Colonic mucosa (tissue), 4 donors: ENCODE results near the gene PNMA8A. TPM values are rescaled to one million over a fixed set of nuclear protein-coding genes. Genes with fewer than 3 reads are reported as not detected.
"Not testable (repeated sequence)": the region's sequence is repeated elsewhere in the genome, so short reads cannot be mapped to it uniquely, and the experiment has no call there.

Source experiments
- DNase-seq: peaks from one replicate; pipeline ENCODE4 v3.0.0-alpha.2; 2020
- H3K27ac ChIP-seq: fragments of 200-600 bp; one replicate; pipeline ENCODE4 v1.8.0; 2021
- H3K27me3 ChIP-seq: fragments of 200-600 bp; one replicate; pipeline ENCODE4 v1.8.0; 2021
- H3K36me3 ChIP-seq: fragments of 200-600 bp; one replicate; pipeline ENCODE4 v1.8.0; 2021
- H3K4me1 ChIP-seq: fragments of 200-600 bp; one replicate; pipeline ENCODE4 v1.8.0; 2021; ENCODE audit warnings: mild to moderate bottlenecking
- H3K4me3 ChIP-seq: fragments of 200-600 bp; one replicate; pipeline ENCODE4 v1.8.0; 2021
- H3K9ac ChIP-seq, 2 donors: one replicate each; pipeline ENCODE4 v1.7.0; 2013; ENCODE audit warnings: control low read depth in 2 of 2, low read depth in 2 of 2, low read length in 2 of 2
- H3K9me3 ChIP-seq: fragments of 200-600 bp; one replicate; pipeline ENCODE4 v1.8.0; 2021
- CTCF ChIP-seq: fragments of 200-600 bp; IDR thresholded peaks from one replicate; pipeline ENCODE4 v1.8.0; 2022; ENCODE audit warnings: antibody characterized with exemption, mild to moderate bottlenecking
- intact Hi-C: fragments of 100-400 bp; cut with DNase I; formaldehyde crosslinking; loops from one replicate; pipeline ENCODE4 v1.14.1; 2022
- total RNA-seq, 2 donors: library from RNA; stranded (reverse); fragmentation: NEBNext Ultra II Directional in 1 of 2; extraction: Animal tissue kit (Norgen Biotek cat#: 25700) in 1 of 2; gene quantifications; one replicate each; pipeline ENCODE4 v1.2.1, GENCODE V29; 2021
- donor health status: healthy.
- donor health status: DM: no; HTN: no; CAD: no.
- donor health status: DM: no; HTN: no; CAD: no.

Gene PNMA8A
- total RNA-seq, 2 donors from 2014 or later, result 0.35 to 1.2 TPM

GRCh38 chr19:46502891-46503290 is 31.5 kb upstream of the PNMA8A start:
- H3K27me3 ChIP-seq, result no peaks in the 10 kb centered on the region
- intact Hi-C loops, result no loop called here
- no peak for TF ChIP-seq CTCF
- no peak overlapping the region for H3K4me3 ChIP-seq
- DNase-seq, result no peak
- H3K27ac ChIP-seq, result no peak overlapping the region
- H3K9ac ChIP-seq, result no peak overlapping the region
- H3K36me3 ChIP-seq, result no peaks in the 10 kb centered on the region
- no peaks in the 10 kb centered on the region for H3K4me1 ChIP-seq
- H3K9me3 ChIP-seq, result no peaks in the 10 kb centered on the region

GRCh38 chr19:46499692-46500091 is 28.3 kb upstream of the PNMA8A start:
- Histone ChIP-seq H3K4me3 (no peak overlapping the region), H3K4me1 (no peaks in the 10 kb centered on the region), H3K36me3 (no peaks in the 10 kb centered on the region), H3K27ac (no peak overlapping the region), H3K27me3 (no peaks in the 10 kb centered on the region), H3K9me3 (no peaks in the 10 kb centered on the region), H3K9ac (no peak overlapping the region)
- TF ChIP-seq CTCF, result no peak
- no peak for DNase-seq
- intact Hi-C loops, result no loop called here

- Histone ChIP-seq H3K9me3 (no peaks in the 10 kb centered on the region), H3K36me3 (no peaks in the 10 kb centered on the region), H3K27me3 (peaks cover 3% of the 10 kb centered on the region), H3K4me3 (no peak overlapping the region), H3K27ac (no peak overlapping the region), H3K9ac (no peak overlapping the region), H3K4me1 (no peaks in the 10 kb centered on the region)
- intact Hi-C loops, result no loop called here
- TF ChIP-seq CTCF, result no peak
- DNase-seq, result no peak
Measured at GRCh38 chr19:46497773-46498172, 26.4 kb upstream of the PNMA8A start.

- H3K27me3 ChIP-seq, H3K4me3 ChIP-seq, H3K9me3 ChIP-seq, H3K4me1 ChIP-seq, H3K9ac ChIP-seq, H3K27ac ChIP-seq, DNase-seq, H3K36me3 ChIP-seq, intact Hi-C loops: not testable (repeated sequence)
Measured at GRCh38 chr19:46496886-46497285, 25.5 kb upstream of the PNMA8A start.

- no peak overlapping the region for H3K9ac ChIP-seq
- H3K4me1 ChIP-seq, result no peaks in the 10 kb centered on the region
- no peak for TF ChIP-seq CTCF
- DNase-seq, result no peak
- intact Hi-C loops, result no loop called here
- H3K27ac ChIP-seq, result no peak overlapping the region
- H3K36me3 ChIP-seq, result no peaks in the 10 kb centered on the region
- H3K4me3 ChIP-seq, result no peak overlapping the region
- peaks cover 8% of the 10 kb centered on the region for H3K27me3 ChIP-seq
- H3K9me3 ChIP-seq, result no peaks in the 10 kb centered on the region
Measured at GRCh38 chr19:46496304-46496703, 24.9 kb upstream of the PNMA8A start.

- peak; percentile 26 for DNase-seq
- Histone ChIP-seq H3K27ac (no peak within 1 kb of the TSS), H3K4me1 (no peaks in the 10 kb centered on the region), H3K9ac (no peak within 1 kb of the TSS), H3K9me3 (no peaks in the 10 kb centered on the region), H3K27me3 (peaks cover 8% of the 10 kb centered on the region), H3K4me3 (peak within 1 kb of the TSS; percentile 11), H3K36me3 (no peaks in the 10 kb centered on the region)
- intact Hi-C loops, result no loop called here
- no peak for TF ChIP-seq CTCF
Measured at GRCh38 chr19:46495786-46496099, 24.4 kb upstream of the PNMA8A start, which contains the start of gene PNMA8B. PNMA8B (minus strand) TSS chr19:46495867; CDS start chr19:46495465, 402 bp downstream.
